AG08396 (cell line): ENCODE results near the gene COL25A1.

Experiments
- DNase-seq: peaks from one replicate; pipeline ENCODE4 v3.0.0; 2012; ENCODE audit warnings: low spot score, mixed read lengths

COL25A1 gene

GRCh38 chr4:108852691-108853090 lies 449.8 kb downstream of the COL25A1 start:
- no peak for DNase-seq

GRCh38 chr4:108851366-108851765 lies 451.1 kb downstream of the COL25A1 start:
- no peak for DNase-seq

GRCh38 chr4:108850219-108850649 lies 452.2 kb downstream of the COL25A1 start:
- no peak for DNase-seq

- DNase-seq = peak; percentile 9
Observed at GRCh38 chr4:108849611-108850168, 452.8 kb downstream of the COL25A1 start.

- no peak for DNase-seq
Observed at GRCh38 chr4:108846568-108846967, 455.9 kb downstream of the COL25A1 start.

GRCh38 chr4:108840426-108840975 lies 462.0 kb downstream of the COL25A1 start:
- DNase-seq = no peak

- no peak for DNase-seq
Observed at GRCh38 chr4:108839333-108839732, 463.1 kb downstream of the COL25A1 start.

GRCh38 chr4:108838451-108838850 lies 464.0 kb downstream of the COL25A1 start:
- DNase-seq = no peak

GRCh38 chr4:108834835-108835384 lies 467.5 kb downstream of the COL25A1 start:
- DNase-seq = peak; percentile 17

- DNase-seq = no peak
Observed at GRCh38 chr4:108834166-108834834, 468.2 kb downstream of the COL25A1 start.

GRCh38 chr4:108833046-108833445 lies 469.4 kb downstream of the COL25A1 start:
- DNase-seq = no peak

- no peak for DNase-seq
Observed at GRCh38 chr4:108831886-108832285, 470.6 kb downstream of the COL25A1 start.

GRCh38 chr4:108831291-108831690 lies 471.2 kb downstream of the COL25A1 start:
- DNase-seq = no peak

GRCh38 chr4:108830509-108831244 lies 471.8 kb downstream of the COL25A1 start:
- no peak for DNase-seq

- DNase-seq = no peak
Observed at GRCh38 chr4:108829966-108830492, 472.4 kb downstream of the COL25A1 start.

- no peak for DNase-seq
Observed at GRCh38 chr4:108828620-108829019, 473.8 kb downstream of the COL25A1 start.

- no peak for DNase-seq
Observed at GRCh38 chr4:108825737-108826136, 476.7 kb downstream of the COL25A1 start.

GRCh38 chr4:108821351-108821930 lies 481.0 kb downstream of the COL25A1 start:
- no peak for DNase-seq

GRCh38 chr4:108820492-108821350 lies 481.7 kb downstream of the COL25A1 start:
- DNase-seq = no peak

GRCh38 chr4:108814326-108814725 lies 488.1 kb downstream of the COL25A1 start:
- no peak for DNase-seq

GRCh38 chr4:108813261-108813660 lies 489.2 kb downstream of the COL25A1 start:
- no peak for DNase-seq
